Frontal cortex (tissue), 4 donors: ENCODE data around the gene NEUROD2. TPM values are rescaled to one million over a fixed set of nuclear protein-coding genes. Genes with fewer than 3 reads are reported as not detected.

Source experiments
- DNase-seq, 2 donors: peaks; one replicate each; pipeline ENCODE4 v3.0.0; 2012; ENCODE audit warnings: low spot score in 2 of 2
- FAIRE-seq: peaks from 2 replicates; lab custom pipeline; 2012; peaks lifted over from hg19 to GRCh38; lab: Jason Lieb, UNC
- total RNA-seq: library from RNA; depleted of rRNA; stranded (reverse); fragments of >200 nt; gene quantifications from one replicate; pipeline ENCODE4 v1.2.3, GENCODE V29; 2014
- donor health status: control.
- donor health status: control.
- donor health status: control.

Gene NEUROD2
- total RNA-seq, 1 donor from 2014 or later: 44.8 TPM

- no peak for FAIRE-seq
- peak; percentile 87 to 90 for DNase-seq
These were observed 14.0 kb upstream of the NEUROD2 start for GRCh38 chr17:39621523-39622379.

GRCh38 chr17:39619786-39620101, 12.0 kb upstream of the NEUROD2 start:
- no peak for FAIRE-seq
- DNase-seq: no peak

- DNase-seq: no peak
- FAIRE-seq: no peak
These were observed 11.5 kb upstream of the NEUROD2 start for GRCh38 chr17:39618956-39619785.

- no peak for DNase-seq
- no peak for FAIRE-seq
These were observed 10.7 kb upstream of the NEUROD2 start for GRCh38 chr17:39618246-39618913.

GRCh38 chr17:39617446-39618245, 9.9 kb upstream of the NEUROD2 start:
- DNase-seq (peak; percentile 81 to 83), FAIRE-seq (no peak)

- DNase-seq: no peak
- no peak for FAIRE-seq
These were observed 9.4 kb upstream of the NEUROD2 start for GRCh38 chr17:39617100-39617445.

- DNase-seq (no peak), FAIRE-seq (no peak)
These were observed 7.7 kb upstream of the NEUROD2 start for GRCh38 chr17:39615434-39615833.

- DNase-seq (no peak), FAIRE-seq (no peak)
These were observed 6.9 kb upstream of the NEUROD2 start for GRCh38 chr17:39614545-39615157.

- FAIRE-seq: no peak
- no peak for DNase-seq
These were observed 5.3 kb upstream of the NEUROD2 start for GRCh38 chr17:39612935-39613464.

- no peak for DNase-seq
- no peak for FAIRE-seq
These were observed 4.7 kb upstream of the NEUROD2 start for GRCh38 chr17:39612291-39612894.

GRCh38 chr17:39611401-39612112, 3.8 kb upstream of the NEUROD2 start:
- FAIRE-seq: no peak
- no peak for DNase-seq

GRCh38 chr17:39609416-39610025, 1.8 kb upstream of the NEUROD2 start:
- no peak for DNase-seq
- no peak for FAIRE-seq

GRCh38 chr17:39608142-39608981, 642 bp upstream of the NEUROD2 start:
- DNase-seq: no peak

GRCh38 chr17:39607057-39607850, 466 bp downstream of the NEUROD2 start:
- no peak for FAIRE-seq

More at GRCh38 chr17:39608142-39608981, 642 bp upstream of the NEUROD2 start:
- FAIRE-seq: no peak

GRCh38 chr17:39606434-39607056, 1.2 kb downstream of the NEUROD2 start:
- FAIRE-seq: no peak

More at GRCh38 chr17:39607057-39607850, 466 bp downstream of the NEUROD2 start:
- DNase-seq: no peak

More at GRCh38 chr17:39606434-39607056, 1.2 kb downstream of the NEUROD2 start:
- DNase-seq: no peak
